HepG2 (cell line): ENCODE measurements around the gene SLC35F6. TPM values are rescaled to one million over a fixed set of nuclear protein-coding genes. Genes with fewer than 3 reads are reported as not detected.
A peak's percentile ranks its signal among the peaks of the same experiment; 100 is the strongest.

Experiments
- ATAC-seq: fragments of 200-7000 bp; cut with Tn5 transposase; 3 replicates; pipeline ENCODE4 v1.9.1; 2020; ENCODE audit warnings: mild to moderate bottlenecking, moderate library complexity
- BruUV-seq: library from RNA; stranded (reverse); fragments of 400-500 nt; replicated peaks from 2 replicates; lab custom pipeline; 2021; lab: Mats Ljungman, UMichigan
- CTCF ChIA-PET: fragments of 300-600 bp; formaldehyde crosslinking; extraction: SDS; loops from one replicate; lab custom pipeline; 2021; ENCODE audit warnings: low total read pairs, inconsistent platforms, low intra/inter-chr PET ratio; lab: Yijun Ruan, JAX
- POLR2A ChIA-PET: fragments of 350-600 bp; sonication (Branson Sonifier 250); formaldehyde crosslinking; loops from one replicate; lab custom pipeline; 2020; ENCODE audit warnings: antibody characterized with exemption, inconsistent platforms; lab: Yijun Ruan, JAX
- DNase-seq: peaks from one replicate; pipeline ENCODE4 v3.0.0-alpha.2; 2015; ENCODE audit warnings: low spot score
- FAIRE-seq: peaks from 3 replicates; lab custom pipeline; 2011; peaks lifted over from hg19 to GRCh38; lab: Jason Lieb, UNC
- H2AFZ ChIP-seq: one replicate; pipeline ENCODE4 v1.6.1; 2011; ENCODE audit warnings: low read length, inconsistent platforms
- H3K27ac ChIP-seq: fragments of 300-600 bp; 3 replicates; pipeline ENCODE4 v1.8.0; 2011; ENCODE audit warnings: mixed run types, mild to moderate bottlenecking, mixed read lengths, low read length, inconsistent platforms; ENCODE audit not compliant: insufficient read depth; ENCODE audit errors: extremely low read length
- H3K27me3 ChIP-seq, 2 experiments: fragments of 200-600 bp in 1 of 2; 2 replicates in 1 of 2; 3 replicates in 1 of 2; pipeline versions ENCODE4 v1.6.0 to v1.8.0; 2011; ENCODE audit warnings: low read length in 2 of 2, mild to moderate bottlenecking in 2 of 2, moderate library complexity in 2 of 2, inconsistent platforms in 1 of 2; ENCODE audit not compliant: insufficient read depth in 2 of 2, control insufficient read depth in 1 of 2
- H3K36me3 ChIP-seq, 2 experiments: fragments of 200-600 bp in 1 of 2; replicated peaks in 1 of 2; 2 replicates in 1 of 2; 3 replicates in 1 of 2; pipeline versions ENCODE4 v1.5.1 to v1.8.0; 2011; ENCODE audit warnings: low read length in 2 of 2, inconsistent platforms in 1 of 2; ENCODE audit not compliant: insufficient read depth in 2 of 2, control insufficient read depth in 1 of 2
- H3K4me1 ChIP-seq: 2 replicates; pipeline ENCODE4 v1.5.1; 2012; ENCODE audit warnings: low read length, inconsistent platforms; ENCODE audit not compliant: insufficient read depth
- H3K4me2 ChIP-seq: 2 replicates; pipeline ENCODE4 v1.6.0; 2011; ENCODE audit warnings: low read depth, low read length, inconsistent platforms
- H3K4me3 ChIP-seq, 3 experiments: fragments of 200-600 bp in 1 of 3; sonication (generic), shearing (Covaris generic) in 1 of 3; replicated peaks in 1 of 3; 2 replicates each; pipeline ENCODE4 v1.5.1; 2011 to 2016; ENCODE audit warnings: low read length in 3 of 3, inconsistent platforms in 2 of 3, low read depth in 2 of 3, mild to moderate bottlenecking in 2 of 3, control low read depth in 1 of 3, mixed read lengths in 1 of 3; ENCODE audit not compliant: insufficient read depth in 1 of 3
- H3K79me2 ChIP-seq: one replicate; pipeline ENCODE4 v1.6.1; 2011; ENCODE audit warnings: low read length, inconsistent platforms; ENCODE audit not compliant: insufficient read depth
- H3K9ac ChIP-seq: 2 replicates; pipeline ENCODE4 v1.6.0; 2011; ENCODE audit warnings: mild to moderate bottlenecking, low read depth, low read length, inconsistent platforms; ENCODE audit not compliant: insufficient read depth
- H3K9me3 ChIP-seq: 2 replicates; pipeline ENCODE4 v1.5.1; 2012; ENCODE audit warnings: mild to moderate bottlenecking, low read length
- H4K20me1 ChIP-seq: 2 replicates; pipeline ENCODE4 v1.6.0; 2011; ENCODE audit warnings: inconsistent platforms, mild to moderate bottlenecking, low read length, moderate library complexity; ENCODE audit not compliant: insufficient read depth
- EHMT2 ChIP-seq: fragments of 200-600 bp; sonication (generic); IDR thresholded peaks from 2 replicates; pipeline ENCODE4 v1.7.0; 2017; ENCODE audit warnings: antibody characterized with exemption, low read depth, low read length, borderline replicate concordance
- ELF4 ChIP-seq: sonication (generic); formaldehyde crosslinking; IDR thresholded peaks from 2 replicates; pipeline ENCODE4 v1.5.0; 2020; ENCODE audit warnings: missing genetic modification reagents, mild to moderate bottlenecking, moderate library complexity, borderline replicate concordance
- MYNN ChIP-seq: sonication (generic); formaldehyde crosslinking; IDR thresholded peaks from 2 replicates; pipeline ENCODE4 v1.4.0; 2020; ENCODE audit warnings: mild to moderate bottlenecking, low read depth, missing genetic modification reagents
- TCF12 ChIP-seq, 2 experiments: fragments of 450-650 bp in 1 of 2; sonication (generic) in 1 of 2; formaldehyde crosslinking in 1 of 2; IDR thresholded peaks; 2 replicates each; pipeline versions ENCODE4 v1.6.1 to v1.8.0; 2017 to 2022; ENCODE audit warnings: antibody characterized with exemption in 1 of 2, mild to moderate bottlenecking in 1 of 2, missing genetic modification reagents in 1 of 2, moderate library complexity in 1 of 2
- ZBTB20 ChIP-seq: sonication (generic); formaldehyde crosslinking; IDR thresholded peaks from 2 replicates; pipeline ENCODE4 v1.8.1; 2023; ENCODE audit warnings: missing genetic modification reagents, low read depth, mild to moderate bottlenecking, borderline replicate concordance
- ZNF33A ChIP-seq: sonication (generic); formaldehyde crosslinking; IDR thresholded peaks from 2 replicates; pipeline ENCODE4 v1.5.1; 2020; ENCODE audit warnings: missing genetic modification reagents, mild to moderate bottlenecking, moderate library complexity, borderline replicate concordance
- WGBS: methylation state at CpG from one replicate; pipeline ENCODE4 v1.1.6; 2017; ENCODE audit warnings: low lambda C conversion rate; 5-methylcytosine and 5-hydroxymethylcytosine counted together
- in situ Hi-C: cut with HindIII; loops from 2 replicates; pipeline ENCODE4 v1.10.0; 2017; ENCODE audit warnings: low pct_unique_long_range_greater_than_20kb; ENCODE audit not compliant: extremely low pct_ligation_motif_present
- intact Hi-C: fragments of 100-400 bp; cut with micrococcal nuclease; formaldehyde crosslinking; loops from one replicate; pipeline ENCODE4 v1.10.0; 2022; ENCODE audit not compliant: unreplicated experiment
- polyA plus RNA-seq, 8 experiments: library from polyadenylated mRNA; depleted of rRNA in 3 of 8; stranded (reverse) in 7 of 8; unstranded in 1 of 8; fragments of >200 nt; fragmentation: Illumina TruSeq in 4 of 8; extraction: Trizol in 4 of 8; gene quantifications; 2 replicates each; pipeline versions ENCODE4 v1.2.1 to v1.2.3, GENCODE V29; 2011 to 2016; ENCODE audit warnings: low read depth in 4 of 8, missing spikeins in 1 of 8, mixed read lengths in 1 of 8; ENCODE audit not compliant: insufficient read depth in 1 of 8
- total RNA-seq, 5 experiments: library from RNA; depleted of rRNA; stranded (reverse); fragments of >200 nt; fragmentation: Illumina TruSeq; extraction: Trizol; gene quantifications; 2 replicates each; pipeline ENCODE4 v1.2.3, GENCODE V29; 2016; ENCODE audit warnings: low read depth in 1 of 5
- TF ChIP-seq, protein P1 (sequence below): sonication (generic); formaldehyde crosslinking; IDR thresholded peaks from 2 replicates; pipeline ENCODE4 v1.9.0; 2021; ENCODE audit warnings: missing genetic modification reagents, mild to moderate bottlenecking, borderline replicate concordance
- TF ChIP-seq, protein P2 (sequence below): sonication (generic); formaldehyde crosslinking; IDR thresholded peaks from 2 replicates; pipeline ENCODE4 v1.8.0; 2022; ENCODE audit warnings: mild to moderate bottlenecking, missing genetic modification reagents, moderate library complexity
- TF ChIP-seq, protein P3 (sequence below): sonication (generic); formaldehyde crosslinking; IDR thresholded peaks from 2 replicates; pipeline ENCODE4 v1.9.0; 2021; ENCODE audit warnings: missing genetic modification reagents, borderline replicate concordance

SLC35F6 gene
- total and polyA plus RNA-seq, 2 of the 13 experiments (the other 11 are each of a cell fraction or from before 2014, with no cell fraction given): 15.2 to 21.2 TPM

DNA sequence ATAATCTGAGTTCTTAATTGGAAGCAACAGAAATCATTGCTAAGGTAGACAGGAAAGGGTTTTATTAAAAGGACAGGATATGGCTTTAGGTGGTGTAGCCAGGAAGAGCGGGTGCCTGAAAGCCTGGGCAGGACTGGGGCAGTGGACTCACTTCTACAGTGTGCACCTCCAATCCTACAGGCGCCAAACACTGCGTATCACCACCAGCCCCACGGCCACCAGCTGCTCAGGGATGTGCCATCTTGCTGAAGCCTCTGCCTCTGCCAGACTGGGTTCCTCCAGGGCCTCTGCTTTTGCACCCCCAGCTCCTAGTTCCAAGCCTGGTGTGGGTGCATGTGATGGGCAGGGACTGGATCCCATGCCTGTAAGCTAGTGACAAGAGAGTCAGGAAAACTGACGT, 54.2 kb downstream of the SLC35F6 start:
- in situ Hi-C loops (no loop called here), intact Hi-C loops (no loop called here)
- no TSS peak for BruUV-seq
- no peak overlapping the region for H3K27ac ChIP-seq
- POLR2A ChIA-PET: no interaction called here
- WGBS: 22% methylated on average over 5 of the region's 5 CpGs
- H4K20me1 ChIP-seq: no peaks in the 10 kb centered on the region
- no peak overlapping the region for H2AFZ ChIP-seq
- H3K36me3 ChIP-seq: no peaks in the 10 kb centered on the region
- ATAC-seq (peak; percentile 39; the same call in 2 of the 3 replicates), FAIRE-seq (no peak), DNase-seq (no peak)
- H3K9ac ChIP-seq: no peak overlapping the region
- CTCF ChIA-PET: no interaction called here
- TF ChIP-seq EHMT2: no peak
- no peak for TF ChIP-seq ZNF33A (CRISPR knock-in tag)
- no peaks in the 10 kb centered on the region for H3K79me2 ChIP-seq
- H3K9me3 ChIP-seq: no peaks in the 10 kb centered on the region
- H3K4me2 ChIP-seq: no peak overlapping the region
- no peaks in the 10 kb centered on the region for H3K4me1 ChIP-seq
- no peak overlapping the region for H3K4me3 ChIP-seq
- peaks cover 1 to 25% of the 10 kb centered on the region in 2 experiments; a peak in 3 of 5 replicates for H3K27me3 ChIP-seq

DNA sequence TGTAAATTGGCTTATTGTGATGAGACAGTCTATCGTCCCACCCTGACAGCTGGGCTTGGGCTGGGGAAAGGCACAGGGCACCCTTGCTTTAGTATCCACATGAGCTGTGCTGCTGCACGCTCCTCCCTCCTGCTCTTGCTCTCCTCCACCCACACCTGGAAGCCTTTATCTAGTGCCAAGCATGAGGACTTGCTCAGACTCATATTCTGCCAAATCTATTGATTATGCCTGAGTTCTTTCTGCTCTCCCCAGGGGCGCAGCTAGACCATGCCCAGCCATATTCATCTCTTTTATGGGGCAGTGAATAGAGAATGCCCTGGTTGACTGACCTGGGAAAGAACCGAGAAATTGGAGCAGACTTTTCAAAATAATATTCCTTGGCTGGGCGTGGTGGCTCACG, 54.9 kb downstream of the SLC35F6 start:
- H2AFZ ChIP-seq: no peak overlapping the region
- ATAC-seq: 0 out of 3 replicates have a peak, but pooled peaks have one; percentile 23
- intact Hi-C loops: no loop called here
- no peaks in the 10 kb centered on the region for H3K79me2 ChIP-seq
- TF ChIP-seq MYNN (CRISPR knock-in tag) (no peak), TCF12 (IDR thresholded peaks at IDR 0.05) (no peak), TCF12 (CRISPR knock-in tag; IDR thresholded peaks at IDR 0.05) (no peak), ELF4 (CRISPR knock-in tag) (no peak), ZBTB20 (CRISPR knock-in tag) (no peak)
- TF ChIP-seq, protein P1, sequence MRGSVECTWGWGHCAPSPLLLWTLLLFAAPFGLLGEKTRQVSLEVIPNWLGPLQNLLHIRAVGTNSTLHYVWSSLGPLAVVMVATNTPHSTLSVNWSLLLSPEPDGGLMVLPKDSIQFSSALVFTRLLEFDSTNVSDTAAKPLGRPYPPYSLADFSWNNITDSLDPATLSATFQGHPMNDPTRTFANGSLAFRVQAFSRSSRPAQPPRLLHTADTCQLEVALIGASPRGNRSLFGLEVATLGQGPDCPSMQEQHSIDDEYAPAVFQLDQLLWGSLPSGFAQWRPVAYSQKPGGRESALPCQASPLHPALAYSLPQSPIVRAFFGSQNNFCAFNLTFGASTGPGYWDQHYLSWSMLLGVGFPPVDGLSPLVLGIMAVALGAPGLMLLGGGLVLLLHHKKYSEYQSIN: no peak
- TF ChIP-seq, protein P2, sequence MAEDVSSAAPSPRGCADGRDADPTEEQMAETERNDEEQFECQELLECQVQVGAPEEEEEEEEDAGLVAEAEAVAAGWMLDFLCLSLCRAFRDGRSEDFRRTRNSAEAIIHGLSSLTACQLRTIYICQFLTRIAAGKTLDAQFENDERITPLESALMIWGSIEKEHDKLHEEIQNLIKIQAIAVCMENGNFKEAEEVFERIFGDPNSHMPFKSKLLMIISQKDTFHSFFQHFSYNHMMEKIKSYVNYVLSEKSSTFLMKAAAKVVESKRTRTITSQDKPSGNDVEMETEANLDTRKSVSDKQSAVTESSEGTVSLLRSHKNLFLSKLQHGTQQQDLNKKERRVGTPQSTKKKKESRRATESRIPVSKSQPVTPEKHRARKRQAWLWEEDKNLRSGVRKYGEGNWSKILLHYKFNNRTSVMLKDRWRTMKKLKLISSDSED (CRISPR knock-in tag): no peak
- TF ChIP-seq, protein P3, sequence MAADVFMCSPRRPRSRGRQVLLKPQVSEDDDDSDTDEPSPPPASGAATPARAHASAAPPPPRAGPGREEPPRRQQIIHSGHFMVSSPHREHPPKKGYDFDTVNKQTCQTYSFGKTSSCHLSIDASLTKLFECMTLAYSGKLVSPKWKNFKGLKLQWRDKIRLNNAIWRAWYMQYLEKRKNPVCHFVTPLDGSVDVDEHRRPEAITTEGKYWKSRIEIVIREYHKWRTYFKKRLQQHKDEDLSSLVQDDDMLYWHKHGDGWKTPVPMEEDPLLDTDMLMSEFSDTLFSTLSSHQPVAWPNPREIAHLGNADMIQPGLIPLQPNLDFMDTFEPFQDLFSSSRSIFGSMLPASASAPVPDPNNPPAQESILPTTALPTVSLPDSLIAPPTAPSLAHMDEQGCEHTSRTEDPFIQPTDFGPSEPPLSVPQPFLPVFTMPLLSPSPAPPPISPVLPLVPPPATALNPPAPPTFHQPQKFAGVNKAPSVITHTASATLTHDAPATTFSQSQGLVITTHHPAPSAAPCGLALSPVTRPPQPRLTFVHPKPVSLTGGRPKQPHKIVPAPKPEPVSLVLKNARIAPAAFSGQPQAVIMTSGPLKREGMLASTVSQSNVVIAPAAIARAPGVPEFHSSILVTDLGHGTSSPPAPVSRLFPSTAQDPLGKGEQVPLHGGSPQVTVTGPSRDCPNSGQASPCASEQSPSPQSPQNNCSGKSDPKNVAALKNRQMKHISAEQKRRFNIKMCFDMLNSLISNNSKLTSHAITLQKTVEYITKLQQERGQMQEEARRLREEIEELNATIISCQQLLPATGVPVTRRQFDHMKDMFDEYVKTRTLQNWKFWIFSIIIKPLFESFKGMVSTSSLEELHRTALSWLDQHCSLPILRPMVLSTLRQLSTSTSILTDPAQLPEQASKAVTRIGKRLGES (CRISPR knock-in tag): no peak
- H3K4me1 ChIP-seq: no peaks in the 10 kb centered on the region
- no peak overlapping the region for H3K27ac ChIP-seq
- FAIRE-seq: no peak
- peaks cover 0 to 20% of the 10 kb centered on the region in 2 experiments; a peak in 3 of 5 replicates for H3K27me3 ChIP-seq
- no peaks in the 10 kb centered on the region for H3K9me3 ChIP-seq
- in situ Hi-C loops: no loop called here
- no peak overlapping the region for H3K4me2 ChIP-seq
- DNase-seq: no peak
- H4K20me1 ChIP-seq: no peaks in the 10 kb centered on the region
- H3K4me3 ChIP-seq: no peak overlapping the region
- H3K36me3 ChIP-seq: no peaks in the 10 kb centered on the region
- CTCF ChIA-PET: no interaction called here
- WGBS: 23% methylated on average over 6 of the region's 6 CpGs
- POLR2A ChIA-PET: no interaction called here
- BruUV-seq: no TSS peak
- H3K9ac ChIP-seq: no peak overlapping the region
